NCI-H146 treated with DMSO at 0.1 percent for 48 hours (cell line): ENCODE measurements around the gene C10orf67.

Source experiments
- DNase-seq: peaks from one replicate; lab custom pipeline; 2025; ENCODE audit not compliant: unreplicated experiment; lab: John Stamatoyannopoulos, UW

Gene C10orf67

GRCh38 chr10:23199768-23200511 lies 144.7 kb downstream of the C10orf67 start:
- no peak for DNase-seq

- DNase-seq, result no peak
These were observed 145.4 kb downstream of the C10orf67 start for GRCh38 chr10:23198940-23199767.

DNA sequence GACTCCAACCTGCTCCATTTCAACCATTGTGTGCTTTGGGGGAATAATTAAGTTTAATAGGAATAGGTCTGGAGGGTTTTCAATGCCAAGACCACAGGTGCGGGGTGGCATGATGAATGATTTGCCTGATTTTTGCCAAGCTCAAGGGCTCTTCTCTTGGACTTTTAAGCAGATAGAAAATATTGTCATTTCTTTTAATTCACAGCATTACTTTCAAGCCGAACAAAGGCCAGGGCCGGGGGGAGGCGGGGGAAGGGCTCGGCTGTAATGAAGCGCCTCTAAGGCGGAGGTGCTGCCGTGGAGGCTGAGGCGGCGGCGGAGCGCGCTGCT lies 146.0 kb downstream of the C10orf67 start:
- DNase-seq, result no peak

- no peak for DNase-seq
These were observed 147.2 kb downstream of the C10orf67 start for GRCh38 chr10:23197416-23197861.

GRCh38 chr10:23196915-23197314 lies 147.7 kb downstream of the C10orf67 start:
- DNase-seq, result no peak

- DNase-seq, result no peak
These were observed 148.6 kb downstream of the C10orf67 start for GRCh38 chr10:23195846-23196600.

- DNase-seq, result no peak
These were observed 149.4 kb downstream of the C10orf67 start for GRCh38 chr10:23194966-23195845.

GRCh38 chr10:23194471-23194965 lies 150.1 kb downstream of the C10orf67 start:
- no peak for DNase-seq

DNA sequence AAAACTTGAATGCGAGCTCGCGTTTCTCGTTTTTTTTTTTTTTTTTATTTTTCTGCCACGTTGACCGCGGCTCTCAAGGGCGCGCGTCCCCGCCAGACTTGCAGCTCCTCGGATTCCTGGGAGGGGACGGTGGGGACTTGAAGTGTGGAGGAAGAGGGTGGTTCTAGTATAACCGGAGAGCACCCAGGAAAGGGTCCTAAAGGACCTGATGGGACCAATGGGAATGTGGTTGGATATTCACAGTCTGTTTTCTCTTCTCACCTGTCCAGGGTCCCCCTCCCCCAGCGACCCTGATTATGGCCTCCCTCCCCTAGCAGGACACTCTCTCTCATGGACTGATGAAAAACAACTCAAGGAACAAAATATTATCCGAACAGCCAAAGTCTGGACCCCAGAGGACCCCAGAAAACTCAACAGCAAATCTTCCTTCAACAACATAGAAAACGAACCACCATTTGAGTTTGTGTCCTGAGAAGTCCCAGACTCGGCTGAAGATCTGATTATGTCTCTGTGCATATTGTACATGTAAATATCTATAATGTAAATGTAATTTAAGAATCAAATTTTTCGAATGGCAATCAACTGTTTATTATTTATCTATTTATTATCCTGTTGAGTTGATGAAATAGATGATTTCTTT lies 151.0 kb downstream of the C10orf67 start:
- DNase-seq, result no peak

GRCh38 chr10:23192712-23193434 lies 151.7 kb downstream of the C10orf67 start:
- no peak for DNase-seq

DNA sequence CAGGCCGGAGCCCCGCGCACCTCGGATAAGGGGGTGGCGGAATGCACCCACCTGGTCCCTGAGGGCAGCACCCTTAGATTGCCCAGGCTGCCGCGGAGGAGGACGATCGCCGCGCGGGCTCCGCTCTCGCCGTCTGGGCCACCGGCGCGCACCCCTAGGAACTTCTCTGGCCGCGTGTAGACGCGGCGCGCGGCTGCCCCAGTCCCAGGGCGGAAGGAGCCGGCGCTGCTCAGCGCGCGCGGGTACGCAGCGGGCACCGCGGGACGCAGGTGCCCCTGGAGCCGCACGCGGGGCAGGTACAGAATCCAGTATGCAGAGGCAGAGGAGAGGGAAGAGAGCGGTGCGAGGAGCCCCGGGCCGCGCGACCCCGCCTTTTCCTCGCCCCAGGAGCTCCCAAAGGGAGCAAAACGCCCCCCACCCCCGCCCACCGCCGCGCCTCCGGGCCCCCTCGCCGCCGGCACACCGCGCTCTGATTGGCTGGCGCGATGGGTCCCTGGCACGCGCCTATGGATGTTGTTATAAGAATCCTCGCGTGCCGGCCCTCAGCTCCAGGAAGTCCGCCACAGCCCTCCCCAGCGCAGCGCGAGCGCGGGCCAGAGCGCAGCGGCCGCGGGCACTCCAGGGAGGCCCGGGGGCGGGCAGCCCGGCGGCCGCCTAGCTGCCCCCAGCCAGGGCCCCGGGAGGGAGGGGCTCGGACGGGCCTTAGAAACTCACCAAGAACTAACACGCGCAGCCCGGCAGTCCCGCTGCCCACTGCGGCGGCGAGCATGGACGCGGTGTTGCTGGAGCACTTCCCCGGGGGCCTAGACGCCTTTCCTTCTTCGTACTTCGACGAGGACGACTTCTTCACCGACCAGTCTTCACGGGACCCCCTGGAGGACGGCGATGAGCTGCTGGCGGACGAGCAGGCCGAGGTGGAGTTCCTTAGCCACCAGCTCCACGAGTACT lies 152.6 kb downstream of the C10orf67 start, which contains the start of gene PTF1A:
PTF1A (plus strand) TSS at position 549 of the 948 bp plus-strand sequence; CDS start at position 768, 219 bp downstream.
- no peak for DNase-seq

DNA sequence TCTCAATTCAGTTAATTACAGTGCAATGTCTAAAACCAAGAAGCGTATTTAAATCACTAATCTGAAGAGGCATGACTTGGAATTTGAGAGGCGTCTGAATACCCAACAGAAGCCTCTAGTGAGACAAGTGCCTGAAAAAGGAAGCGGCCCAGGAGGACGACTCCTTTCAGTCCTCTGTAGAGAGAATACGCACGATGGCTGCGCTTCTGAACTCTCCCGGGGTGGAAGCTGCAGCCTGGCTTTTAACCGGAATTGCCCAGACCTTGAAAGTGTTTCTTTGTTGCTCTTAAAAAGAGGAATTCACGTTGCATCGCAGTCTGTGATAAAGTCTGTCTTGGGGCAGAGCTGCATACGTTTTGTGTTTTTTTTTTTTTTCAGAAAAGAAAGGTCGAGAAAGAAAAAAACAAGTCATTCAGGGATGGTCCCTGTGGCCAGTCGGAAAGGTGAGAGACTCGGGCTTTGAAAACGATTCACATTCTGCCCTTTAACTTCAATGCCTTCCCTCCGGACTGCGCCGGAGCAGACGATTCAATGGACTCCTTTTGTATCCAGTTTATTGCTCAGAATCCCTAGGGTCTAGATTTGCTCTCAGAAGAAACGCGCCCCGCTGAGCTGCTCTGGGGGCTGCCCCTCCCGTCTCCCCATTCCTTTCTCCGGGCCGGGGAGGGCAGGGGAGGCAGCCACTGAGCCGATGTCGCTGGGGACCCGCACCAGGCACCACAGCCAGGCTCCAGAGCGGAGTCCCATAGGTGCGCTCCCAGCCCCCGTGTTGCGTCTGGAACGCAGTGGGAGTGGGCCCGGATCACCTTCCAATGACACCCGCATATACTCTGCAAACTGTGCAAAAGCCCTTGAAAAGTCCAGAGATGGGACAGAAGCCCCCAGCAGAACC lies 153.5 kb downstream of the C10orf67 start:
- no peak for DNase-seq

GRCh38 chr10:23189024-23189423 lies 155.6 kb downstream of the C10orf67 start:
- no peak for DNase-seq

DNA sequence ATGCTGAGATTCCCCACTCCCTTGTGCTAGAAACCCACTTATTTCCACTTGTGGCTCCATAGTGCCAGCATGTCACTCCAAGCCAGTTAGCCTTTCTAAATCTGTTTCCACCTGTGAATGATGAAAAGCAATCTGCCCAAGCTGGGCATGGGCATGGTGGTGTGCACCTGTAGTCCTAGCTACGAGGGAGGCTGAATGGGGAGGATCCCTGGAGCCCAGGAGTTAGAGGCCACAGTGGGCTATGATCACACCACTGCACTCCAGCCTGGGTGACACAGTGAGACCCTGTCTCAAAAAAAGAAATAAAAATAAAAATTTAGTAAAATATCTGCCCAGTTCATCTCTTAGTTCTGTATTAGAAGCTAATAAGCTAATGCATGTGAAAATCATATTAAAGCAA lies 157.4 kb downstream of the C10orf67 start:
- DNase-seq, result no peak

- DNase-seq, result no peak
These were observed 157.9 kb downstream of the C10orf67 start for GRCh38 chr10:23186697-23187096.

- DNase-seq, result no peak
These were observed 158.4 kb downstream of the C10orf67 start for GRCh38 chr10:23186178-23186577.

DNA sequence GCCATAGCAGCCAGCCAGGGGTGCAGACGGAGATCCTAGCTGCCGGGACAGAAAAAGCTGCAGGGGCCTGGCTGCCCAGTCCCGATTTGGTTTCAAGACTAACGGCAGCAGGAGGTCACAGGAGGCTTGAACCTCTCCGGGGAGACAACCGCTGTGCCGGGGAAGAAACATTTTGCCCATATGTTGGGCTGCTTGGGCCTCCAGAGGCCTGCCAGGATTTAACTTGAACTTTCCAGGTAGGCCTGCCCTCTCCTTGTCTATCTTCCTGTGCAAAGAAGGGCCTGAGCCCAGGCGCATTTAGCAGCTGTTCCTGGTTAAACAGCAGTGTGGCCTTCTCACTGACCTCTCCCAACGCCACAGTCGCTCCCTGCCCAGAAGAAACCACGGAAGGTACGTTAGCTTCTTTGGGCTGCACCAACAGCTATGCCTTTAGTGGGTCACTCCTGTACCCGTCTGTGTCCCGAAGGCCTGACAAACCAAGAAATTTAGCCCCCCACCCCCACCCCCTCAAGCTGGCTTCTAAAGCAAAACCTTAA lies 169.6 kb downstream of the C10orf67 start:
- DNase-seq, result no peak
